Measurements from ENCODE around the gene EBI3. TPM values are rescaled to one million over a fixed set of nuclear protein-coding genes. Genes with fewer than 3 reads are reported as not detected.

The EBI3 gene
- total and polyA plus RNA-seq, 2 of the 13 experiments (the other 11 are each of a cell fraction or from before 2014, with no cell fraction given), result 3.4 TPM; not detected in 1

DNA sequence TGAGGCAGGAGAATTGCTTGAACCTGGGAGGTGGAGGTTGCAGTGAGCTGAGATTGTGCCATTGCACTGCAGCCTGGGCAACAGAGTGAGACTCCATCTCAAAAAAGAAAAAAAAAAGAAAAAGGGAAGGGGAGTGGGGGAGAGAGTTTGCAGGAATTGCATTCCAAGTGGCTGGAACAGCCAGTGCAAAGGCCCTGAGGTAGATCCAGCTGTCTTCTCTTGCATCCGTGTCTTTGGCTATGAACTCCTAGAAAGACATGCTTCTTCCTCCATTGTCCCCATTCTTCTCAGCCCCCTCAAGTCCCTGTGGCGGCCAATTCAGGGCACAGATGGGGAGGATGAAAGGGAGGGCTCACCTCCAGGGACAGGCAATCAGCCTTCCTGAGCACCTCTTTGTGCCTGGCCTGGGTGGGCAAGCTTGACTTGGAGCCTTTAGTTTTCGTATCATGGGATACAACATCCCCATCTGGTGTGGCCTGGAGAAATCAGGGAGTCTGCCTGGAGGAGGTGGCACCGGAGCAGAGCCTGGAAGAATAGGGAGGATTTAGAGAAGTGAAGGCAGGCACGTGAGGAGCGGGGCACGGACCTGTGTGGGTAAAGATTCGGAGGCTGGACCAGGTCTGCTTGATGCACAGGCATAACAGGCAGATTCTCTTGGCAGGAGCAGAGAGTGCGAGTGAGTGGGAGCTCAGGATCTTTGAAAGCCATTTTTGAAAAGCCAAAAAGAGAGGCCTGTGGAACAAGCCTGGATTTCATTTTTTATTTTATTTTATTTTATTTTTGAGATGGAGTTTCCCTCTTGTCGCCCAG is 41.8 kb upstream of the EBI3 start:
- no peak for ATAC-seq
- Histone ChIP-seq H3K9ac (ENCODE audit: insufficient read depth, low read depth, low read length) (no peak overlapping the region), H3K27me3 (ENCODE audit: control insufficient read depth in 1 of 2, insufficient read depth in 2 of 2, low read length in 2 of 2) (no peaks in the 10 kb centered on the region), H4K20me1 (ENCODE audit: insufficient read depth, low read length) (no peaks in the 10 kb centered on the region), H3K36me3 (replicated peaks in 1 of 2; ENCODE audit: control insufficient read depth in 1 of 2, insufficient read depth in 2 of 2, low read length in 2 of 2) (no peaks in the 10 kb centered on the region), H3K4me2 (ENCODE audit: low read depth, low read length) (no peak overlapping the region), H3K27ac (ENCODE audit: extremely low read length, insufficient read depth, low read length) (no peak overlapping the region), H2AFZ (ENCODE audit: low read length) (no peak overlapping the region), H3K4me1 (ENCODE audit: insufficient read depth, low read length) (peaks cover 27% of the 10 kb centered on the region), H3K4me3 (replicated peaks in 1 of 3; ENCODE audit: insufficient read depth in 1 of 3, low read depth in 2 of 3, low read length in 3 of 3) (no peak overlapping the region), H3K79me2 (ENCODE audit: insufficient read depth, low read length) (no peaks in the 10 kb centered on the region), H3K9me3 (ENCODE audit: low read length) (no peaks in the 10 kb centered on the region)
- intact Hi-C loops (cut with micrococcal nuclease; ENCODE audit: unreplicated experiment), result loop anchor here (5.0 kb wide), 1 partner anchor 45 kb away; no protein-coding TSS in a partner anchor
- POLR2A ChIA-PET, result no interaction called here
- no peak for FAIRE-seq
- BruUV-seq (replicated peaks), result no TSS peak
- in situ Hi-C loops (cut with HindIII; ENCODE audit: extremely low pct_ligation_motif_present, low pct_unique_long_range_greater_than_20kb), result no loop called here
- no peak for DNase-seq (ENCODE audit: low spot score)
- whole genome bisulfite sequencing (ENCODE audit: low lambda C conversion rate), result 77% methylated on average over 10 of the region's 10 CpGs
- CTCF ChIA-PET (ENCODE audit: low intra/inter-chr PET ratio, low total read pairs), result interaction anchor here (2.3 kb wide), 1 partner anchor 47 kb away, joined by 15 read pairs; no protein-coding TSS in a partner anchor
- no peak for TF ChIP-seq ZNF7 (CRISPR knock-in tag; IDR thresholded peaks at IDR 0.05)
- peak; percentile 86 for TF ChIP-seq ZFP36 (IDR thresholded peaks at IDR 0.05; ENCODE audit: borderline replicate concordance, low read depth, low read length, partially characterized antibody)
- TF ChIP-seq, protein P1, sequence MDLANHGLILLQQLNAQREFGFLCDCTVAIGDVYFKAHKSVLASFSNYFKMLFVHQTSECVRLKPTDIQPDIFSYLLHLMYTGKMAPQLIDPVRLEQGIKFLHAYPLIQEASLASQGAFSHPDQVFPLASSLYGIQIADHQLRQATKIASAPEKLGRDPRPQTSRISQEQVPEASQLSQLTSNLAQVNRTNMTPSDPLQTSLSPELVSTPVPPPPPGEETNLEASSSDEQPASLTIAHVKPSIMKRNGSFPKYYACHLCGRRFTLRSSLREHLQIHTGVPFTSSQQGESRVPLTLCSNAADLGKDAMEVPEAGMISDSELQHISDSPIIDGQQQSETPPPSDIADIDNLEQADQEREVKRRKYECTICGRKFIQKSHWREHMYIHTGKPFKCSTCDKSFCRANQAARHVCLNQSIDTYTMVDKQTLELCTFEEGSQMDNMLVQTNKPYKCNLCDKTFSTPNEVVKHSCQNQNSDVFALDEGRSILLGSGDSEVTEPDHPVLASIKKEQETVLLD (CRISPR knock-in tag; IDR thresholded peaks at IDR 0.05; ENCODE audit: low read depth), result no peak
- TF ChIP-seq ZNF30 (CRISPR knock-in tag; IDR thresholded peaks at IDR 0.05), result no peak
- TF ChIP-seq PAF1 (CRISPR knock-in tag; IDR thresholded peaks at IDR 0.05), result no peak
- TF ChIP-seq KDM3A (CRISPR knock-in tag; IDR thresholded peaks at IDR 0.05; ENCODE audit: low read depth), result no peak
- no peak for TF ChIP-seq SUZ12 (IDR thresholded peaks at IDR 0.05; ENCODE audit: low read depth, low read length)
